ENCODE data around the gene EPHA8. TPM values are rescaled to one million over a fixed set of nuclear protein-coding genes. Genes with fewer than 3 reads are reported as not detected.

EPHA8 gene
- total and polyA plus RNA-seq, 9 of the 15 experiments (the other 6 are each of a cell fraction or from before 2014, with no cell fraction given): not detected

DNA sequence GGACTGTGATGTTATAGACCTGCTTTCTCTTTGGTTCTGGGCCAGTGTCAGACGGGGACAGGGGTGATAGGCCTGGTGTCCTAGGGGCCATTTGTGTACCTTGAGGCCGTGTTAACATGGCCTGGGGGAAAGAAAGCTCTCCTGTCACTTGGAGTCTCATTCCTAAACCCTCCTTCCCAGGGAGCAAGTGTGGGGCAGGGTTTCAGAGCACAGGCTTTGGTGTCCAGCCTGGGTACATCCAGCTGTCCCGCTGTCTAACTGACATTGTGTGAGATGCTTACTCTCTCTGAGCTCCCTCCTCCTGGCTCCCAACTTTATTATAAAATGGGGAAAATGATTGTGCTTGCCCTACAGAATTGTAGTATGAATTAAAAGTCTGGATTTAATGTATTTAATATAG, 32.6 kb upstream of the EPHA8 start (continued):
- TF ChIP-seq, protein P1, sequence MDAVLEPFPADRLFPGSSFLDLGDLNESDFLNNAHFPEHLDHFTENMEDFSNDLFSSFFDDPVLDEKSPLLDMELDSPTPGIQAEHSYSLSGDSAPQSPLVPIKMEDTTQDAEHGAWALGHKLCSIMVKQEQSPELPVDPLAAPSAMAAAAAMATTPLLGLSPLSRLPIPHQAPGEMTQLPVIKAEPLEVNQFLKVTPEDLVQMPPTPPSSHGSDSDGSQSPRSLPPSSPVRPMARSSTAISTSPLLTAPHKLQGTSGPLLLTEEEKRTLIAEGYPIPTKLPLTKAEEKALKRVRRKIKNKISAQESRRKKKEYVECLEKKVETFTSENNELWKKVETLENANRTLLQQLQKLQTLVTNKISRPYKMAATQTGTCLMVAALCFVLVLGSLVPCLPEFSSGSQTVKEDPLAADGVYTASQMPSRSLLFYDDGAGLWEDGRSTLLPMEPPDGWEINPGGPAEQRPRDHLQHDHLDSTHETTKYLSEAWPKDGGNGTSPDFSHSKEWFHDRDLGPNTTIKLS (IDR thresholded peaks at IDR 0.05; ENCODE audit: borderline replicate concordance, low read depth): no peak
- TF ChIP-seq, protein P2, sequence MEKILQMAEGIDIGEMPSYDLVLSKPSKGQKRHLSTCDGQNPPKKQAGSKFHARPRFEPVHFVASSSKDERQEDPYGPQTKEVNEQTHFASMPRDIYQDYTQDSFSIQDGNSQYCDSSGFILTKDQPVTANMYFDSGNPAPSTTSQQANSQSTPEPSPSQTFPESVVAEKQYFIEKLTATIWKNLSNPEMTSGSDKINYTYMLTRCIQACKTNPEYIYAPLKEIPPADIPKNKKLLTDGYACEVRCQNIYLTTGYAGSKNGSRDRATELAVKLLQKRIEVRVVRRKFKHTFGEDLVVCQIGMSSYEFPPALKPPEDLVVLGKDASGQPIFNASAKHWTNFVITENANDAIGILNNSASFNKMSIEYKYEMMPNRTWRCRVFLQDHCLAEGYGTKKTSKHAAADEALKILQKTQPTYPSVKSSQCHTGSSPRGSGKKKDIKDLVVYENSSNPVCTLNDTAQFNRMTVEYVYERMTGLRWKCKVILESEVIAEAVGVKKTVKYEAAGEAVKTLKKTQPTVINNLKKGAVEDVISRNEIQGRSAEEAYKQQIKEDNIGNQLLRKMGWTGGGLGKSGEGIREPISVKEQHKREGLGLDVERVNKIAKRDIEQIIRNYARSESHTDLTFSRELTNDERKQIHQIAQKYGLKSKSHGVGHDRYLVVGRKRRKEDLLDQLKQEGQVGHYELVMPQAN (IDR thresholded peaks at IDR 0.05; ENCODE audit: borderline replicate concordance): no peak
- no peak for TF ChIP-seq SMARCA5 (IDR thresholded peaks at IDR 0.05)
- TF ChIP-seq, protein P3, sequence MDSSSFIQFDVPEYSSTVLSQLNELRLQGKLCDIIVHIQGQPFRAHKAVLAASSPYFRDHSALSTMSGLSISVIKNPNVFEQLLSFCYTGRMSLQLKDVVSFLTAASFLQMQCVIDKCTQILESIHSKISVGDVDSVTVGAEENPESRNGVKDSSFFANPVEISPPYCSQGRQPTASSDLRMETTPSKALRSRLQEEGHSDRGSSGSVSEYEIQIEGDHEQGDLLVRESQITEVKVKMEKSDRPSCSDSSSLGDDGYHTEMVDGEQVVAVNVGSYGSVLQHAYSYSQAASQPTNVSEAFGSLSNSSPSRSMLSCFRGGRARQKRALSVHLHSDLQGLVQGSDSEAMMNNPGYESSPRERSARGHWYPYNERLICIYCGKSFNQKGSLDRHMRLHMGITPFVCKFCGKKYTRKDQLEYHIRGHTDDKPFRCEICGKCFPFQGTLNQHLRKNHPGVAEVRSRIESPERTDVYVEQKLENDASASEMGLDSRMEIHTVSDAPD (CRISPR knock-in tag; IDR thresholded peaks at IDR 0.05): no peak
- TF ChIP-seq, protein P4, sequence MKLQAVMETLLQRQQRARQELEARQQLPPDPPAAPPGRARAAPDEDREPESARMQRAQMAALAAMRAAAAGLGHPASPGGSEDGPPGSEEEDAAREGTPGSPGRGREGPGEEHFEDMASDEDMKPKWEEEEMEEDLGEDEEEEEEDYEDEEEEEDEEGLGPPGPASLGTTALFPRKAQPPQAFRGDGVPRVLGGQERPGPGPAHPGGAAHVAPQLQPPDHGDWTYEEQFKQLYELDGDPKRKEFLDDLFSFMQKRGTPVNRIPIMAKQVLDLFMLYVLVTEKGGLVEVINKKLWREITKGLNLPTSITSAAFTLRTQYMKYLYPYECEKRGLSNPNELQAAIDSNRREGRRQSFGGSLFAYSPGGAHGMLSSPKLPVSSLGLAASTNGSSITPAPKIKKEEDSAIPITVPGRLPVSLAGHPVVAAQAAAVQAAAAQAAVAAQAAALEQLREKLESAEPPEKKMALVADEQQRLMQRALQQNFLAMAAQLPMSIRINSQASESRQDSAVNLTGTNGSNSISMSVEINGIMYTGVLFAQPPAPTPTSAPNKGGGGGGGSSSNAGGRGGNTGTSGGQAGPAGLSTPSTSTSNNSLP (IDR thresholded peaks at IDR 0.05; ENCODE audit: borderline replicate concordance, low read depth, low read length): no peak

Data from K562 (cell line).